ENCODE data around the gene UBTF. TPM values are rescaled to one million over a fixed set of nuclear protein-coding genes. Genes with fewer than 3 reads are reported as not detected.
A peak's percentile ranks its signal among the peaks of the same experiment; 100 is the strongest.

The UBTF gene
- polyA plus RNA-seq, 2 of the 4 experiments (the other 2 are of a cell fraction): 39.8 to 76.2 TPM

GRCh38 chr17:44236444-44236991 is 17.0 kb upstream of the UBTF start (continued):
- TF ChIP-seq HOXB13 (CRISPR knock-in tag; IDR thresholded peaks at IDR 0.05; ENCODE audit: low read depth) (no peak), MYC (IDR thresholded peaks at IDR 0.05; ENCODE audit: borderline replicate concordance, low read length) (no peak), TP53 (CRISPR knock-in tag; IDR thresholded peaks at IDR 0.05) (no peak), HOXA7 (CRISPR knock-in tag; IDR thresholded peaks at IDR 0.05) (no peak), PHF8 (IDR thresholded peaks at IDR 0.05; ENCODE audit: borderline replicate concordance, low read depth) (no peak), RCOR1 (IDR thresholded peaks at IDR 0.05; ENCODE audit: low read depth, low read length) (no peak), EP300 (IDR thresholded peaks at IDR 0.05) (no peak)

GRCh38 chr17:44235583-44235936 is 16.1 kb upstream of the UBTF start:
- peak; percentile 86 for ATAC-seq
- peak in 1 of 2 experiments; percentile 59 for DNase-seq (ENCODE audit: low read depth in 1 of 2, low spot score in 1 of 2)
- ChIA-PET CTCF (interaction anchor here (0.6 to 1.1 kb wide), 2 partner anchors 11 to 60 kb away, joined by 3 read pairs; no protein-coding TSS in a partner anchor), POLR2A (no interaction called here)
- 0 out of 6 replicates have a peak overlapping the region, but pooled peaks of 1 of the 2 experiments have one; percentile 6 for H3K27ac ChIP-seq
- H3K4me1 ChIP-seq: peaks cover 12% of the 10 kb centered on the region; the same call in 2 of the 3 replicates
- no peak for TF ChIP-seq TFCP2L1 (CRISPR knock-in tag; IDR thresholded peaks at IDR 0.05)
- no peak for TF ChIP-seq RARB (CRISPR knock-in tag; IDR thresholded peaks at IDR 0.05)
- no peak for TF ChIP-seq GATA3 (IDR thresholded peaks at IDR 0.05; ENCODE audit: borderline replicate concordance)
- no peak for TF ChIP-seq FOSL2 (IDR thresholded peaks at IDR 0.05)
- TF ChIP-seq FOSL2 (CRISPR knock-in tag; IDR thresholded peaks at IDR 0.05): peak; percentile 56
- 31% methylated on average over 5 of the region's 5 CpGs for WGBS (ENCODE audit: missing lambda C conversion rate)
- no peak for FAIRE-seq
- no peak overlapping the region for H3K4me2 ChIP-seq
- H3K9me3 ChIP-seq: no peaks in the 10 kb centered on the region
- H3K4me3 ChIP-seq: no peak overlapping the region

- Histone ChIP-seq H3K9me3 (no peaks in the 10 kb centered on the region), H3K4me3 (no peak overlapping the region), H3K27ac (no peak overlapping the region), H3K4me2 (no peak overlapping the region), H3K4me1 (peaks cover 12% of the 10 kb centered on the region; the same call in 2 of the 3 replicates)
- no peak for FAIRE-seq
- WGBS (ENCODE audit: missing lambda C conversion rate): 58% methylated on average over 5 of the region's 5 CpGs
- no peak for ATAC-seq
- DNase-seq (ENCODE audit: low read depth in 1 of 2, low spot score in 1 of 2): no peak
- ChIA-PET POLR2A (no interaction called here), CTCF (interaction anchor here (0.9 to 1.5 kb wide), 2 partner anchors 8 to 12 kb away, joined by 4 to 5 read pairs; no protein-coding TSS in a partner anchor)
- no peak for TF ChIP-seq MAX (IDR thresholded peaks at IDR 0.05)
- no peak for TF ChIP-seq FOSL2 (IDR thresholded peaks at IDR 0.05)
- 0 out of 2 replicates have a peak, but pooled peaks have one; percentile 7 for TF ChIP-seq FOSL2 (CRISPR knock-in tag; IDR thresholded peaks at IDR 0.05)
- no peak for TF ChIP-seq NR3C1 (IDR thresholded peaks at IDR 0.05)
Observed at GRCh38 chr17:44233582-44233981, 14.1 kb upstream of the UBTF start.

DNA sequence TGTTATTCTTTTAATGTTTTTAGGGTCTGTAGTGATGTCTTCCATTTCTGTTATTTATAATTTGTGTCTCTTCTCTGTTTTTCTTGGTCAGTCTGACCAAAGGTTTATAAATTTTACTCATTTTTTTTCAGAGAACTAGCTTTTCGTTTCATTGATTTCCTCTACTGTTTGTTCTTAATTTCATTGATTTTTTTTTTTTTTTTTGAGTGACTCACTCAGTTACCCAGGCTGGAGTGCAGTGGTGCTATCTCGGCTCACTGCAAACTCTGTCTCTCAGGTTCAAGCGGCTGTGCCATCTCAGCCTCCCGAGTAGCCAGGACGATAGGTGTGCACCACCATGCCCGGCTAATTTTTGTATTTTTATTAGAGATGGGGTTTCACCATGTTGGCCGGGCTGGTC is 12.6 kb upstream of the UBTF start:
- Histone ChIP-seq H3K4me2 (no peak overlapping the region), H3K9me3 (no peaks in the 10 kb centered on the region), H3K4me3 (no peak overlapping the region), H3K4me1 (peaks cover 12% of the 10 kb centered on the region; the same call in 2 of the 3 replicates), H3K27ac (no peak overlapping the region)
- TF ChIP-seq SMC3 (IDR thresholded peaks at IDR 0.05): no peak
- TF ChIP-seq HOXB13 (CRISPR knock-in tag; IDR thresholded peaks at IDR 0.05; ENCODE audit: low read depth): no peak
- no peak for TF ChIP-seq POLR2A (IDR thresholded peaks at IDR 0.05; ENCODE audit: low read length)
- TF ChIP-seq MAFK (IDR thresholded peaks at IDR 0.05; ENCODE audit: partially characterized antibody): no peak
- no peak for TF ChIP-seq BCL3 (IDR thresholded peaks at IDR 0.05)
- TF ChIP-seq ESRRA (IDR thresholded peaks at IDR 0.05; ENCODE audit: borderline replicate concordance, low read length): no peak
- ChIA-PET CTCF (interaction anchor here (1.6 kb wide), 1 partner anchor 99 kb away, joined by 6 read pairs; no protein-coding TSS in a partner anchor), POLR2A (interaction anchor here (0.6 kb wide), 1 partner anchor 19 kb away, joined by 3 read pairs; no protein-coding TSS in a partner anchor)
- FAIRE-seq (no peak), DNase-seq (ENCODE audit: low read depth in 1 of 2, low spot score in 1 of 2) (no peak), ATAC-seq (no peak)
- 79% methylated on average over 7 of the region's 7 CpGs for WGBS (ENCODE audit: missing lambda C conversion rate)
